HG02885 (cell line): ENCODE measurements around the gene WRAP73.
A peak's percentile ranks its signal among the peaks of the same experiment; 100 is the strongest.
"Not testable (repeated sequence)": the region's sequence is repeated elsewhere in the genome, so short reads cannot be mapped to it uniquely, and the experiment has no call there.

Experiments used
- ATAC-seq: cut with Tn5 transposase; IDR thresholded peaks from one replicate; pipeline ENCODE4 v1.9.1; 2021; ENCODE audit warnings: mild to moderate bottlenecking; ENCODE audit not compliant: unreplicated experiment, poor library complexity

Gene WRAP73

DNA sequence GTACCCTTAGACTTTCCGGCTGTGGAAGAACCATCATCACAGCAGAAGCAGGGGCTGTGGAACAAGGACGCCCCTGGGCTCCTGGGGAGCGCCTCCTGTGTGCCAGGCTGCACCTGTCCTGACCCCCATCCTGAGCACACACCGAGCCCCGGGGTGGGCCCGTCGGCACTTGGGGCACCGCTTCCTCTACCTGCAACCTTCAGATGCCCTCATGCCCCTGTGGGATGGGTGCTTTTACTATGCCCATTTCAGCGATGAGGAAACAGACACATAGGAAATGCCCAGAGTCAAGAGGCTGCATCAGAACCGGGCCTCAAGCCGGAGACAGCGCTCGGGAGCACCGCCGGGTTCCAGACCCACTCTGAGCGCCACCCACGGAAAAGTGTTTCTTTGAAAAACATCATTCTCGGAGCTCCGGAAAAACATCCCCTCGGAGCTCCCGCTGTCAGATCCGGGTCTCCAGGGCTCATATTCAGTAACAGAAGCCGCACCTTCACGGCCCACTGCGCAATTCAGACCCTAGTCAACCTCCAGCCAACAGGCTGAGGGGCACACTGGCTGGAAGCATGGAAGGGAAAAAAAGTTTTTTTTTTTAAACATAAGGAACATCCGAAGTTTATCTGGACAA, 17.1 kb downstream of the WRAP73 start:
- ATAC-seq: no peak

GRCh38 chr1:3632298-3632697, 17.6 kb downstream of the WRAP73 start:
- ATAC-seq: no peak

- ATAC-seq: no peak
These were observed 18.3 kb downstream of the WRAP73 start for GRCh38 chr1:3631320-3632260.

DNA sequence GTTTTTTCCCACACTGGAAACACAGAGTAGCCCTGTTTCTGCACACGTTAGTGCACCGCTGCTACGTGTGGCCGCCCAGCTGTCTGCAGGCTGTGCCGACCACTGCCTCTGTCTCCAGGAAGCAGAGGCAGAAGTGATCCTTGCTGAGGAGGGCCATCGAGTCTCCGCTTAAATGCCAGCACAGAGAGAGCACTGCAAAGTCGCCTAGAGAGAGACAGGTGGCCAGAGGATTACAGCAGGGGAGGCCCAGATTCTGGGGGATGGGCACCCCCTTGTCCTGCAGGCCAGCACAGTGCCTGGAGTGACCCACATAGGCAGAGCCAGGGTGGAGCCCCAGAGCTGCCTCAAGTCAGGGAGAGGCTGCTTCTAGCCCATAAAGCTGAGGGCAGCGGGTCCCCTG, 19.0 kb downstream of the WRAP73 start:
- ATAC-seq: no peak

DNA sequence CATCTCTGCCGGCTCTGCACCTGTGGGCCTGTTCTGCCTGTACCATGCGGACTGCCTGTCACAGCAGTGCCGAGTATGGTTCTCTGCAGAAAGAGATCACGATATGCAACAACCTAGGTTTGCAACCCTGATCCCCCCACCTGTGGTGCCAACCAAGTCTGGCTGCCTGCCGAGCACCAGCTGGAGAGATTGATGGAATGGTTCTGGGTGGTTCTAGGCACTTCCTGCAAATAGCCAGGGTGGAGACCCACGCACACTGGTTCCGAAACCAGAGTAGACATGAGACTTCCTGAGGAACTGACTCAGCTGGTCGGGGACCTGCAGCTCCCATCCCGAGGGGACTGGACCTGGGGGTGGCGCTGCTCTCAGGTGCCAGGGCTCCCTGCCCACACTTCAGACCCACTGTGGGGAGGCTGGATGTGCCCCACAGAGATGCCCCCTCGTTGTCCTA, 19.7 kb downstream of the WRAP73 start:
- no peak for ATAC-seq

GRCh38 chr1:3629561-3630160, 20.2 kb downstream of the WRAP73 start:
- no peak for ATAC-seq

GRCh38 chr1:3628445-3628844, 21.5 kb downstream of the WRAP73 start:
- ATAC-seq: no peak

DNA sequence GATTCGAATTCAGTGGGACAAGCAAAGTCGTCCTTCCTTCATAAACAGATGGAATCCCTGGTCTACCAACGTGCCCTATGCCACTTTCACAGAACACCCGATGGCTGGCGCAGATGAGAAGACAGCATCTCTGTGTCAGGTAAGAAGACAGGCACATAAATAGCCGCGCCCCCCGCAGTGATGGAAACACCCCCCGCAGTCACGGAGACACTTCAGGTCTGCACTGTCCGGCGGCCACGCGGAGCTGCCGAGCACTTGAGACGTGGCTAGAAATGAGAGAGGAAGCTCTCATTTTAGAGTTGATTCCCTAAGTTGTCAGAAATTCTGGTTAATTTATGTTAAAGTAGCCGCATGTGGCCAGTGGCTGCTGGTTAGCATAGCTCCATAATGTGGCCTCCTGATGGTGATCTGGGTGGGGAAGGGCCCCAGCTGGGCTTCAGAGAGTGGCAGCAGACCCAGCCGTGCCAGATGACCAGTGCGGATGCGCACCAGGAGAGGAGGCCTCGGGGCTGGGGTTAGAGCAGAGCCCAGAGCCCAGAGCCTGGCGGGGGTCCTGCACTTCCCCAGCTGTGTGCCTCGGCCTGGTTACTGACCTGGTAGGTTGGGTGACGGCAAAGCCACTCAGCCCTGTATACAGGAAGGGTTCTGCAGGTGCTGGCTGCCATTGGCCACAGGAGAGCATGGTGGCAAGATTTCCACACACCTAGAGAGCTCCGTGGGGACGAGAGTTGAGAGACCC, 22.2 kb downstream of the WRAP73 start:
- no peak for ATAC-seq

- ATAC-seq: no peak
These were observed 23.9 kb downstream of the WRAP73 start for GRCh38 chr1:3626025-3626424.

DNA sequence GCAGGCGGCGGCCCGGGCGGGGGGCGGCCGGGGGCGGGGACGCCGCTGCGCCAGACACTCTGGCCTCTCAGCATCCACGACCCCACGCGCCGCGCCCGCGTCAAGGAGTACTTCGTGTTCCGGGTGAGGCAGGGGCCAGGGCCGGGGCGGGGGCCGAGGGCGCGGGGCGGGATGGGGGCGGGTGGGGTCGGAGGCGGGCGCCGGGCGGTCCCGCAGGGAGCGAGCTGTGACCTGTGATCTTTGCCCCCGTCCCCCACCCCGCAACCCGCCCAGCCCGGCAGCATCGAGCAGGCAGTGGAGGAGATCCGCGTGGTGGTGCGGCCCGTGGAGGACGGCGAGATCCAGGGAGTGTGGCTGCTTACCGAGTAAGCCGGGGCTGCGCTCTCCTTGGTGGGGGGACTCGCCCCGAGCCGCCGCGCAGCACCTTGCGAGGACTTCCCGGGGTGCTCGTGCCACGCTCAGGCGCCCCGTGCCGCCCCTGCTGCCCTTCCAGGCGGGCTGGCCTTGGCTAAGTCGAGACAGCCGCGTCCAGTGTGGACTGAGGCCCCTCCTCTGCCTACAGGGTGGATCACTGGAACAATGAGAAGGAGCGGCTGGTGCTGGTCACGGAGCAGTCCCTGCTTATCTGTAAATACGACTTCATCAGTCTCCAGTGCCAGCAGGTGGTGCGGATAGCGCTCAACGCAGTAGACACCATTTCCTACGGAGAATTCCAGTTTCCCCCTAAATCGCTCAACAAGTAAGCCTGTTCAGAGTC, 24.6 kb downstream of the WRAP73 start:
- no peak for ATAC-seq

DNA sequence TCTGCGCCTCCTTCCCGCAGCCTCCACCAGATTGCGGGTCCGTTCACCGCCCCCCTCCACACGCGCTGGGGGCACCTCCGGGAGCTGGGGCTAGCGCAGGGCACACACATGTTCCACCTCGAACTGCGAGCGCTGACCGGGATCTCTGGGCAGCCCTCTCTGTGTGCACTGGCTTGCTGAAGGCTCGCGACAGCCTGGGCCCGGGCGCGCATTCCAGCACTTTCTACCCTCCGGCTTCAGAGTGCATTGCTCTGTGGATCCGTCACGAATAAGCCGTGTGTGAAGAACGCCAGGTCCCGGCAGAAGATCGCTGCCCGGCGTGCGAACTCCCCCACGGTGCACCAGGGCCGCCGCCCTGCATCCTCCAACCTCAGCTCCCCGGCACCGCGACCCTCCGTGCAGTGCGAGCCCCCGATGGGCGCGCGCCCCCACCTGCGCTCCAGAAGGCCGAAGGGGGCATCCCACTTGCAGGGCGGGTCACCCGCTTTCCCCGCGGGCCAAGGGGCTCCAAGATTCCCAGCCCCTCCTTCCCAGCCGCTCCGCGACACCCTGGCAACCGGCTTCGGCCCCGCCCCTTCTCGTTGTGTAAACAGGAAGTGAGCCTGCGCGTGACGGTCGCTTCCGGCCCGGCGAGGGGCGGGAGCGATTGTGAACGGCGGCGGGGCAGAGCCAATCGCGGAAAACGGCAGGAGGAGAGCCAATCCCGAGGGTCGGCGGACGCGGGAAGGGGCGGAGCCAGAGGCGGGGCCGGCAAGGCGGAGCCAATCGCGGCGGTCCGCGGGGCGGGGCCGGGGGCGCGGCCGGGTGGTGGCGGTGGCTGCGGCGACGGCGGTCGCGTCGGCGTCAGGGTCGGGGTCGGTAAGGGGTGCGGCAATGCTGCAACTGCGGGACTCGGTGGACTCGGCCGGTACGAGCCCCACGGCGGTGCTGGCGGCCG, 25.4 kb downstream of the WRAP73 start, which contains the start of gene TPRG1L:
Gene TPRG1L (plus strand): TSS at position 816 of the 937 bp plus-strand sequence. CDS start 58 bp downstream, at position 874.
- peak; percentile 95 for ATAC-seq

GRCh38 chr1:3623441-3624199, 26.3 kb downstream of the WRAP73 start:
- no peak for ATAC-seq

- not testable (repeated sequence) for ATAC-seq
These were observed 27.8 kb downstream of the WRAP73 start for GRCh38 chr1:3622102-3622501.

GRCh38 chr1:3621151-3621671, 28.7 kb downstream of the WRAP73 start:
- not testable (repeated sequence) for ATAC-seq

DNA sequence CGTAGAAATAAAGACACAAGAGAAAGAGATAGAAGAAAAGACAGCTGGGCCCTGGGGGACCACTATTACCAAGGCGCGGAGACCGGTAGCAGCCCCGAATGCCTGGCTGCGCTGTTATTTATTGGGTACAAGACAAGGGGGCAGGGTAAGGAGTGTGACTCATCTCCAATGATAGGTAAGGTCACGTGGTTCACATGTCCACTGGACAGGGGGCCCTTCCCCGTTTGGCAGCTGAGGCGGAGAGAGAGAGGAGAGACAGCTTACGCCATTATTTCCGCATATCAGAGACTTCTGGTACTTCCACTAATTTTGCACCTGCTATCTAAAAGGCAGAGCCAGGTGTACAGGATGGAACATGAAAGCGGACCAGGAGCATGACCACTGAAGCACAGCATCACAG, 29.2 kb downstream of the WRAP73 start:
- no peak for ATAC-seq

GRCh38 chr1:3618881-3619671, 30.8 kb downstream of the WRAP73 start:
- no peak for ATAC-seq

DNA sequence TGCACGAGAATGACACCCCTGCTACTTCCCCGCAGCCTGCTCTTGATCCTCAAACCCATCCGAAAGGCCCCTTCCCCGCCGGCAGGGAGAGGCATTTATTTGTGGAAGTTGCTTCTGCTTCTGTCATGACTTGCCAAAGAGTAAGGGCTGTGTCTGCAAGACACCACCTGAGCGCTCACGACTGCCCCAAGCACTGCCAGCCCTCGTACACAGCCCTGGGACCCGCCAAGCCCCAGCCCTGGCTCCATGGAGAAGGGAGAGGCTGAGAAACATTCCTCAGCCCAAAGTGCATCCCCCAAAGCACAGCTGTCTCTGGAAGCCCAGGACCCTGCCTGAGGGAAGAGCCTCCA, 31.4 kb downstream of the WRAP73 start:
- ATAC-seq: no peak
